ENCODE measurements around the gene TENT4A.

- no peak for TF ChIP-seq PRRX2 (CRISPR knock-in tag; IDR thresholded peaks at IDR 0.05)
- TF ChIP-seq, protein P1, sequence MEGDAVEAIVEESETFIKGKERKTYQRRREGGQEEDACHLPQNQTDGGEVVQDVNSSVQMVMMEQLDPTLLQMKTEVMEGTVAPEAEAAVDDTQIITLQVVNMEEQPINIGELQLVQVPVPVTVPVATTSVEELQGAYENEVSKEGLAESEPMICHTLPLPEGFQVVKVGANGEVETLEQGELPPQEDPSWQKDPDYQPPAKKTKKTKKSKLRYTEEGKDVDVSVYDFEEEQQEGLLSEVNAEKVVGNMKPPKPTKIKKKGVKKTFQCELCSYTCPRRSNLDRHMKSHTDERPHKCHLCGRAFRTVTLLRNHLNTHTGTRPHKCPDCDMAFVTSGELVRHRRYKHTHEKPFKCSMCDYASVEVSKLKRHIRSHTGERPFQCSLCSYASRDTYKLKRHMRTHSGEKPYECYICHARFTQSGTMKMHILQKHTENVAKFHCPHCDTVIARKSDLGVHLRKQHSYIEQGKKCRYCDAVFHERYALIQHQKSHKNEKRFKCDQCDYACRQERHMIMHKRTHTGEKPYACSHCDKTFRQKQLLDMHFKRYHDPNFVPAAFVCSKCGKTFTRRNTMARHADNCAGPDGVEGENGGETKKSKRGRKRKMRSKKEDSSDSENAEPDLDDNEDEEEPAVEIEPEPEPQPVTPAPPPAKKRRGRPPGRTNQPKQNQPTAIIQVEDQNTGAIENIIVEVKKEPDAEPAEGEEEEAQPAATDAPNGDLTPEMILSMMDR (IDR thresholded peaks at IDR 0.05): no peak
- no peak for TF ChIP-seq CREB1 (CRISPR knock-in tag; IDR thresholded peaks at IDR 0.05)
- no peak for TF ChIP-seq KAT7 (CRISPR knock-in tag; IDR thresholded peaks at IDR 0.05; ENCODE audit: borderline replicate concordance)
- no peak for TF ChIP-seq TEAD4 (CRISPR knock-in tag; IDR thresholded peaks at IDR 0.05)
- TF ChIP-seq NFATC4 (CRISPR knock-in tag; IDR thresholded peaks at IDR 0.05): no peak
- TF ChIP-seq CBFB (CRISPR knock-in tag; IDR thresholded peaks at IDR 0.05; ENCODE audit: low read depth): no peak
- no peak for TF ChIP-seq ZNF138 (CRISPR knock-in tag; conservative IDR thresholded peaks at IDR 0.05)
Observed at GRCh38 chr5:6754766-6755165, 41.5 kb downstream of the TENT4A start.

Data from WTC11 (cell line).